SW 1271 (cell line): Measurements from ENCODE around the gene NEK10.
"Not testable (repeated sequence)": the region's sequence is repeated elsewhere in the genome, so short reads cannot be mapped to it uniquely, and the experiment has no call there.

Experiments used
- DNase-seq, 2 experiments: peaks; one replicate each; lab custom pipeline; 2025; lab: John Stamatoyannopoulos, UW

The NEK10 gene

GRCh38 chr3:27349832-27350231 is 19.4 kb downstream of the NEK10 start:
- DNase-seq, result no peak

- no peak for DNase-seq
Observed at GRCh38 chr3:27345959-27346865, 23.0 kb downstream of the NEK10 start.

DNA sequence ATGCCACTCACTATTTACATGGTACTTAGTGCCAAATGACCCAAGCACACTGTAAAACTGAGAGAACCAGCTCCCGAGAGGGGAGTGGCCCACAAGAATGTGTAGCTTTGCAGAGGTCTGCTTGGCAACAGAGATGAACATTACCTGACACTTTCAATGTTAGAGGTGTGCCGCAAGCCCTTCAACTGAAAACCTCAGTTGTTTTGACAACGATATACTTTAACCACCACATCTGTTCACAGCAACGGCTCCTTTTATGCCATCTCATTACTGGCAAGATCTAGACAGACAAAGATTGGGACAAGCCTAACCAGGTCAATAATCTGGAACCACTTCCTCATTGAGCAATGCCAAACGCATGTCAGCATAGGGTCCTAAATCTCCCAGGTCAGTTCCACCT is 23.7 kb downstream of the NEK10 start:
- no peak for DNase-seq

DNA sequence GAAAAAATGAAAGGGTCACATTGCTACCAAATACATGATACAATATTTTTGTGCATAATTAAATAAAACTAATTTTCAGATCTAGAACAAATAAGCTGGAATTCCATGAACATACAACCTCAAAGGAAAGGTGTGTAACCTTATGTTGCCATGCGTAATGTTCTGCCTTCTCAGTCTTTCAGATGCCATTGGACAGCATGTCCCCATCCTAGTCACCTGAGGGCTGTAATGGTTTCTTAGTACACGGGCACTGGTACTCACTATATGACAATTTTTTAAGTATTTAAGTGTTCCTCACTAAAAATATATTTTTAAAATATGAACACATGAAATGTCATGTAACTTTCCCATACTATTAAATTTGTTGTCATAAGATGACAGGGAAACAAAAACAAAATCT is 24.1 kb downstream of the NEK10 start:
- DNase-seq, result no peak

GRCh38 chr3:27344192-27344591 is 25.0 kb downstream of the NEK10 start:
- no peak for DNase-seq

DNA sequence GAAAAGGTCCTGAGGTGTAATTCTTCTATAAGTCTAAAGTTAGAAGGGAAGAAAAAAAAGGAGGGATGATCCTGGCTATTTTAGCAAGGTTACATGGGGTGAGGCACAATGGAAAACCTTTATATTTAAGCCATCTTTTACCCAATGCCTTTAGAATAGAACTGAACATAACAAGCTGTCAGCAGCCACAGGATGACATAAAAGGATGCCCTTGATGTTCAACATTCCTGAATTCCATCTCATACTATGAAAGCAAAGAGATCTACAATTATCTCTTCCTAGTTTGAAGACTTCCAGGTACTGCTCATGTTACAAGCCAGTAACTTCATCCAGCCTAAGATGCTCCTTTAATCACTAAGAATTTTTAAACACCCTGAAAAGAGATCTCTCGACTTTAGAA is 26.9 kb downstream of the NEK10 start:
- DNase-seq, result no peak

- no peak for DNase-seq
Observed at GRCh38 chr3:27340534-27340933, 28.6 kb downstream of the NEK10 start.

DNA sequence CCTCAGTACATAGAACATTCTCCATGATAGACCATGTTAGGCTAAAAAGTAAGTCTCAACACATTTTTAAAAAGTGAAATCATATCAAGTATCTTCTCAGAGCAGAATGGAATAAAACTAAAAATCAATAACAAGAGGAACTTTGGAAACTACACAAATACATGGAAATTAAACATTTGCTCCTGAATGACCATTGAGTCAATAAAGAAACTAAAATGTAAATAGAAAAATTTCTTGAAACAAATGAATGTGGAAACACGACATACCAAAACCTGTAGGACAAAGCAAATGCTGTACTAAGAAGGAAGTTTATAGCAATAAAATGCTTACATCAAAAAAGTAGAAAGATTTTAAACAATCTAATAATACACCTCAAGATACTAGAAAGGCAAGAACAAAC is 33.6 kb downstream of the NEK10 start:
- no peak for DNase-seq

- no peak for DNase-seq
Observed at GRCh38 chr3:27333843-27334242, 35.3 kb downstream of the NEK10 start.

GRCh38 chr3:27328982-27329762 is 40.0 kb downstream of the NEK10 start:
- DNase-seq, result not testable (repeated sequence)

DNA sequence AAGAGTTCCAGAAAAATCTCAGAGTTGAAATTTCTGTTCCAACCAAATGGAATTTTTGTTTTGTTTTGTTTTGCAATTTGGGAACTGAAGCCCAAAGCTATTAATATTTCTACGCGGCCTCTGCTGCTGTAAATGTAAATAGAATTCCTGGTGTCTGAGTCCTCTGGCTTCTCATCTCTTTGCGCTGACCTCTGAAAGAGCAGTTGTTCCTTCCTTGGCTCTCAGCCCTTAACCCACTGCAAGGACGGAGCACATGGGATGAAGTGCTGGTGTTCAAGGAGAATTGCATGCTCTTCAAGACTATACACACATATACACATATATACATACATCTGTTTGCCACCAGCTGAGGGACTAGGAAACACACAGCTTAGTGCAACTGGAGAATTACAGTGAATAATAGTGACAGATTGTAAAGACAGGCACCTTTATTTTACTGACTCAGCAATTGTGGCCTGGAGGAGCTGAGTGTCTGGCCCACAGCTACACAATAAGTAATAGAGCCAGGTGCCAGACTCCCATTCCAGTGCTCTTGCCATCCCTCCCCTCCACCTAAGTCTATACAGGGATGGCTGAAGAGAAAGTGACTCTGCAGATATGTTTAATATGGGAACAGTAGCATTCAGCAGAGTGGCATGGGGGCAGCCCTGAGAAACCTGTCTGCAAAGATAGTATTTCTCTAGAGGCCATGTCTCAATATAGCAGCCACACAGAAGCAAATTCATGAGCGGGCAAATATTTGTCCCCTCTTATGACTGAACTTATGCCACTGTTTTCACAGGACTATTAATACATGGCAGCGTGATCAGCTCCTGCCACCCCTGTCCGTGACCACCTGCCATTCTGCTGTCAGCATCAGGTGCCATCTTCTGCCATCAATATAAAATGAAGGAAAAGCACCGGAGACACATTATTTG is 42.3 kb downstream of the NEK10 start:
- no peak for DNase-seq

- DNase-seq, result peak in 1 of 2 experiments; percentile 17
Observed at GRCh38 chr3:27326202-27326601, 43.0 kb downstream of the NEK10 start.

- DNase-seq, result no peak
Observed at GRCh38 chr3:27325419-27325818, 43.8 kb downstream of the NEK10 start.

DNA sequence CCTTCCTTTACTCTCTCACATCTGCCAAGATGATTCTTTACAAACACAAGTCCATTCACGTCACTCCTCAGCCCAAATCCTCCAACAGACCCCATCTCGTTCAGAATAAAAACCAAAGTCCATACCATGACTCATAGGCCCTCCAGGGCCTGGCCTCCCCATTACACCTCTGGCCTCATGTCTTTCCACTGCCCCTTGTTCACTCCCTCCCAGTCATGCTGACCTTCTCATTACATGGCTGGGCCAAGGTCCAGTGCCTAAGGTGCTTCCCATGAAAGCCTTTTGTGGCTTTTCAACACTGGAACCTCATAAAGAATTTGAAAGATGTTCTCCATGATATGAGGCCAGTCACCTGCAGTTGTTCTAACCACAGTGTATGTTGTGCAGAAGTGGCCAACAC is 44.5 kb downstream of the NEK10 start:
- no peak for DNase-seq

- DNase-seq, result no peak
Observed at GRCh38 chr3:27323087-27323570, 46.1 kb downstream of the NEK10 start.

DNA sequence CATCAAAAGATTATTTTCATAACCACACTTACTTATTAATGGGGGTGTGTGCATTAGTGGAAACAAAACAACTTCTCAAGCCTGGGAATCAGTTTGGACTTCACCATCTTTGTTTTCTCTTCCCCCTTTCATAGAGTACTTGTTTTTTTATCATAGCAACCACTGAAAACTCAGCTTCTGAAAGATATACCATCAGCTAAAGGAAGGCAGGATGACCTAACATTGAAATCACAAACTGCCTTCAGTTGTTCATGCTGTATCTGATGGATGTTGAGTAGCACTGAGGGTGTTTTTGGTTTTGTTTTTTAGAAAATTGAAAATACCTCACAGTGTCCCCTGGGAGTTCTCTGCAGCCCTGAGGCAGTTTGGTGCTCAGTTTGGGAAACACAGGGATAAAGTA is 46.5 kb downstream of the NEK10 start:
- DNase-seq, result no peak

GRCh38 chr3:27319847-27320526 is 49.2 kb downstream of the NEK10 start:
- no peak for DNase-seq

DNA sequence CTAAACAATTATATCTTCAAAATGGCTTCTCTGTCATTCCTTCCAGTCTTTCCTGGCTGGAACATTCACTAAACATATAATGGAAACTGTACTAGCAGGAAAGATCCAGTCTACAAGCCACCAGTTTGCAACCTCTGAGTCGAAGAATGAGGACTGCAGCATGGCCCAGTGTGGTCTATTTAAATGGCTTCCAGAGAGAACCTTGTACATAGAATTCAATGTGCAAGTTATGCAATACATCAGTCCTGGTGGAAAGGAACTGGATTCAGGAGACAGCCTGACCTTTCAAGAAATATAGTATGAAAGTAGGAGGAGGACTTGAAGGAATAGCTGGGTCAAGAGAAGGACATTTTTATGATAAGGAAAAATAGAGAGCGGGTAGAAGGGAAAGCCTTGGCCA is 49.9 kb downstream of the NEK10 start:
- no peak for DNase-seq

DNA sequence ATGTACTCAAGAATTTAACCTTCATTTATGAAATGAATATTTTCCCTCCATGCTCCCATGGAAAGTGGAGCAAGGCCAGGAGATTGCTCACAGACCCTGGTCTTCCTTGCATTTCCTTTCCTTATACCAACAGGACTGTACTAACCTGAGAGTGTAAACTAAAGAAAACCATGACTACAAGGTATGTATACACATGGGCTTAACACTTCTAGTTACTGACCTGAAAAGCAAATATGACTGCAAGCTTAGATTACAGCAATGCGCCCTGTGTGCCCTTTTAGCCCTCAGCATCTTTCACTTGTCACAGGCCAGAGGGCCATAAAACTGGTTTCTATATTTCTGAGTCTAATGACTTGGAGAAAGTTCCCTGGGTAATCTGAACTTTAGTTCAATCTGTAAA is 52.1 kb downstream of the NEK10 start:
- no peak for DNase-seq

DNA sequence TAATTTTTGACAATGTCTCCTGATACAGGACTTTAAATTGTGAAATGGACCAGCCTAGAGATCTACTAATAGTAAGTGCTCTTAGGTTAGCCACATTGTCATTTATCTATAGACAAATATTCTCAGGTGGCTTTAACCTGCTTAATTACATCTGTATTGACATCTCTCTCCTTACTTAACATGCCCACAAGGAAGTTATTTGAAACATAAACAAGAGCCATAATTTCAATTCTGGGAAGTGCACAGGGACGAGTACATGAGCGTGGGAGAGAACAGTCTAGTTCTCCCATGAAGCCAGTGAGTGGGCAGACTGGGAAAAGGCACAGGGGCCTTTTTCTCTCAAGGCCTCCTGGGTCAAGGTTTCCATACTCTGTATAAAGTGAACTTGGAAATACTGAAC is 54.2 kb downstream of the NEK10 start:
- no peak for DNase-seq

DNA sequence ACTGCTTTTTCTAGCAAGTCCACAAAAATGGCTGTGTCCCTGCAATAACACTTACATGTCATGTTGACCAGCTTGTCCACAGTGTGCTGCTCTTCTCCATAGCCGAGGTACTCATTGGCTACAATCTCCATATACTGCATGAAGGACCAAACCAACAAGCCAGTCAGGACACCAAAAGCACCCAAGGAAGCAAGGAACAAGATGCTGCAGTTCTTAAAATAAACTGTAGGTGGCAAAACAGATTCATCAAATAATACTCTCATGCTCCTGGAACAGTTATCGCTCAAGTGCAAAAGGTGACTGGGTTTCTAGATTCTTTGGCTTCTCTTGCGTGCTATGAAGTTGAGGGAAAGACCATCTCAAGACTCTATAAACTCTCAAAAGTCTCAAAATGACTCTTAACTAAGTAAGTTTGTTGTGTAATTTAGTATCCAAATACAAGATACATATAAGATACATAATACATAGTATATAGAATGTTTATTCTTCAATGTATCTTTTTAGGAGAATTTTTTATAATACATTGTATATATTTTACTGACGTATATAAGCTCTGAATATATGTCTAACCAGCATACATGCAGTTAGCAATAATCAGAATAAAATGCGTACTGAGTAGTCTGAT is 57.0 kb downstream of the NEK10 start:
- peak; percentile 65 to 91 for DNase-seq
